ENCODE measurements around the gene ACSM4. TPM values are rescaled to one million over a fixed set of nuclear protein-coding genes. Genes with fewer than 3 reads are reported as not detected.
A peak's percentile ranks its signal among the peaks of the same experiment; 100 is the strongest.
"Not testable (repeated sequence)": the region's sequence is repeated elsewhere in the genome, so short reads cannot be mapped to it uniquely, and the experiment has no call there.

Gene ACSM4
- polyA plus RNA-seq, 2 of the 4 experiments (the other 2 are of a cell fraction), result not detected

DNA sequence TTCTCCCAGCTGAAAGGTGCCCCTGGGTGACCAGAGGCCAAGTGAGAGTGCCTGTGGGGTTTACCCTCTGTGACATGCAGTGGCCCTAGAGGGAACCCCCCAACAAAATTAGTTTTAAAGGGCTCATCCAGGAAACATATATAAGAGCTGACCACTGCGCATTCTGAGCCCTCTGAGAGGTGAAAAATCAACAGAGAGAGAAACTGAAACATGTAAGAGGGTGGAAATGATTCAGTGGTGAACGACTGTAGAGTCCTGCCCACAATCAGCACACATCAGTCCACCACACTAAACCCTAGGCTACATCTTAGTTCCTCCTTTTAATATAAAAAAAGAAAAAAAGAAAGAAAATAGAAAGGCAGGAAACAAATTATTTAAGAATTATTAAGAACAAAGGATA, 21.0 kb upstream of the ACSM4 start:
- TF ChIP-seq, protein P1, sequence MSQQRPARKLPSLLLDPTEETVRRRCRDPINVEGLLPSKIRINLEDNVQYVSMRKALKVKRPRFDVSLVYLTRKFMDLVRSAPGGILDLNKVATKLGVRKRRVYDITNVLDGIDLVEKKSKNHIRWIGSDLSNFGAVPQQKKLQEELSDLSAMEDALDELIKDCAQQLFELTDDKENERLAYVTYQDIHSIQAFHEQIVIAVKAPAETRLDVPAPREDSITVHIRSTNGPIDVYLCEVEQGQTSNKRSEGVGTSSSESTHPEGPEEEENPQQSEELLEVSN (IDR thresholded peaks at IDR 0.05; ENCODE audit: borderline replicate concordance, low read depth), result no peak
- TF ChIP-seq MAFK (IDR thresholded peaks at IDR 0.05; ENCODE audit: partially characterized antibody), result no peak
- TF ChIP-seq, protein P2, sequence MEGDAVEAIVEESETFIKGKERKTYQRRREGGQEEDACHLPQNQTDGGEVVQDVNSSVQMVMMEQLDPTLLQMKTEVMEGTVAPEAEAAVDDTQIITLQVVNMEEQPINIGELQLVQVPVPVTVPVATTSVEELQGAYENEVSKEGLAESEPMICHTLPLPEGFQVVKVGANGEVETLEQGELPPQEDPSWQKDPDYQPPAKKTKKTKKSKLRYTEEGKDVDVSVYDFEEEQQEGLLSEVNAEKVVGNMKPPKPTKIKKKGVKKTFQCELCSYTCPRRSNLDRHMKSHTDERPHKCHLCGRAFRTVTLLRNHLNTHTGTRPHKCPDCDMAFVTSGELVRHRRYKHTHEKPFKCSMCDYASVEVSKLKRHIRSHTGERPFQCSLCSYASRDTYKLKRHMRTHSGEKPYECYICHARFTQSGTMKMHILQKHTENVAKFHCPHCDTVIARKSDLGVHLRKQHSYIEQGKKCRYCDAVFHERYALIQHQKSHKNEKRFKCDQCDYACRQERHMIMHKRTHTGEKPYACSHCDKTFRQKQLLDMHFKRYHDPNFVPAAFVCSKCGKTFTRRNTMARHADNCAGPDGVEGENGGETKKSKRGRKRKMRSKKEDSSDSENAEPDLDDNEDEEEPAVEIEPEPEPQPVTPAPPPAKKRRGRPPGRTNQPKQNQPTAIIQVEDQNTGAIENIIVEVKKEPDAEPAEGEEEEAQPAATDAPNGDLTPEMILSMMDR (IDR thresholded peaks at IDR 0.05), result no peak
- no peak for ATAC-seq
- POLR2A ChIA-PET, result no interaction called here

DNA sequence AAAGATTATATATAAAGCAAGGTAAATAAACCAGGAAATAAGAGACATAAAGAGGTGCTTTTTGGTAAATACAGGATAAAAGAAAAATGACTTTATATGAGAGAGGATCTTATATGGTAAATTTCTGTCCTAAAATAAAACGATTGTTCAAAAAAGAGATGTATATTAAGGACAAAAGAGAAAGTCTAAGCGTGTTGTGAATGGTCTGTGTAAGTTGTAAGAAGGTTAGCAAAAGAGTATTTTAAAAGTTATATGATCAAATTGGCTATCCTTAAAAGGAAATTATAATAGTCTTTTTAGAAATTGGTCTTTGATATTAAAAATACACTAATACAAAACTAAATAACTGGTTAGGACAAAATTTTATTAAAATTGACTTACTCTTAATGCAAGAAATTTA, 14.1 kb upstream of the ACSM4 start:
- ChIA-PET POLR2A (no interaction called here), CTCF (interaction anchor here (0.6 kb wide), 1 partner anchor 17 kb away, joined by 3 read pairs; no protein-coding TSS in a partner anchor)
- Histone ChIP-seq H3K9me3 (peaks cover 12% of the 10 kb centered on the region; the same call in 2 of the 3 replicates), H3K27ac (no peak overlapping the region), H3K4me2 (no peak overlapping the region), H3K4me3 (no peak overlapping the region), H3K4me1 (no peaks in the 10 kb centered on the region)
- peak; percentile 80 for TF ChIP-seq ZFP36 (IDR thresholded peaks at IDR 0.05; ENCODE audit: borderline replicate concordance, partially characterized antibody)
- no peak for TF ChIP-seq NFE2L2 (conservative IDR thresholded peaks at IDR 0.05; ENCODE audit: low read length)
- WGBS (ENCODE audit: missing lambda C conversion rate), result 1% methylated on average over 2 of the region's 2 CpGs
- ATAC-seq, result no peak
- peak in 1 of 2 experiments; percentile 16 for DNase-seq (ENCODE audit: low read depth in 1 of 2, low spot score in 1 of 2)
- FAIRE-seq, result no peak

More for the DNA sequence above, 21.0 kb upstream of the ACSM4 start:
- DNase-seq (ENCODE audit: low read depth in 1 of 2, low spot score in 1 of 2) (no peak), FAIRE-seq (no peak)
- CTCF ChIA-PET, result interaction anchor here (1.2 kb wide), 1 partner anchor 14 kb away, joined by 3 read pairs; no protein-coding TSS in a partner anchor
- no peak overlapping the region for H3K27ac ChIP-seq
- H3K4me1 ChIP-seq, result no peaks in the 10 kb centered on the region
- H3K9me3 ChIP-seq, result no peaks in the 10 kb centered on the region
- H3K4me2 ChIP-seq, result no peak overlapping the region
- no peak overlapping the region for H3K4me3 ChIP-seq
- WGBS (ENCODE audit: missing lambda C conversion rate), result 4% methylated on average over 2 of the region's 2 CpGs

DNA sequence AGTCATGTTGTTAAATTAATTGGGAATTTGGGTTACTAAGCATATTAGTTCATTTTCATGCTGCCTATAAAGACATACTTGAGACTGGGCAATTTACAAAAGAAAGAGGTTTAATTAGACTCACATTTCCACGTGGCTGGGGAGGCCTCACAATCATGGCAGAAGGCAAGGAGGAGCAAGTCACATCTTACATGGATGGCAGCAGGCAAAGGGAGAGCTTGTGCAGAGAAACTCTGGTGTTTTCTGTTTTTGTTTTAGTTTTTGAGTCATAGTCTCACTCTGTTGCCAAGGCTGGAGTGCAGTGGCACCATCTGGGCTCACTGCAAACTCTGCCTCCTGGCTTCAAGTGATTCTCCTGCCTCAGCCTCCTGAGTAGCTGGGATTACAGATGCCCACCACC, 13.3 kb upstream of the ACSM4 start:
- WGBS (ENCODE audit: missing lambda C conversion rate), result 3% methylated on average over 1 of the region's 1 CpG
- POLR2A ChIA-PET; CTCF ChIA-PET; H3K4me2 ChIP-seq; H3K27ac ChIP-seq; H3K4me3 ChIP-seq; DNase-seq (ENCODE audit: low read depth in 1 of 2, low spot score in 1 of 2); FAIRE-seq; ATAC-seq; H3K4me1 ChIP-seq: not testable (repeated sequence)
- H3K9me3 ChIP-seq, result peaks cover 12% of the 10 kb centered on the region; the same call in 2 of the 3 replicates

DNA sequence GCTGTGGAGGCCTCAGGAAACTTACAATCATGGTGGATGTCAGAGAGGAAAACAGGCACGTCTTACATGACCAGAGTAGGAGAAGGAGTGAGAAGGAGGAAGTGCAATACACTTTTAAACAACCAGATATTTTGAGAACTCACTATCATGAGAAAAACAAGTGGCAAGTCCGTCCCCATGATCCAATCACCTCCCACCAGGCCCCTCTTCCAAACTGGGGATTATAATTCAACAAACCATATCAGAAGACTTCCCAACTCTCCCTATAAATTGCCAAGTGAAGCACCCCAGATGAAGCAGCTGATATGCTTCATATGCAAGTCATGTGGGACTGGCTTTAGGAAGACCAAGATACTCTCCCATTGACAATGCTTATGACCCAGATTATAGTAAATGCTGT, 11.6 kb upstream of the ACSM4 start:
- WGBS (ENCODE audit: missing lambda C conversion rate), result 4% methylated on average over 2 of the region's 2 CpGs
- Histone ChIP-seq H3K9me3 (peaks cover 12% of the 10 kb centered on the region; the same call in 2 of the 3 replicates), H3K27ac (no peak overlapping the region), H3K4me2 (no peak overlapping the region), H3K4me1 (no peaks in the 10 kb centered on the region), H3K4me3 (no peak overlapping the region)
- CTCF ChIA-PET, result no interaction called here
- ATAC-seq (no peak), FAIRE-seq (no peak), DNase-seq (ENCODE audit: low read depth in 1 of 2, low spot score in 1 of 2) (no peak)
- no peak for TF ChIP-seq CBX8 (IDR thresholded peaks at IDR 0.05)
- no peak for TF ChIP-seq SREBF2 (IDR thresholded peaks at IDR 0.05)
- no peak for TF ChIP-seq CHD2 (IDR thresholded peaks at IDR 0.05; ENCODE audit: low read length, partially characterized antibody)
- TF ChIP-seq MAFK (IDR thresholded peaks at IDR 0.05; ENCODE audit: partially characterized antibody), result no peak
- TF ChIP-seq SMC3 (IDR thresholded peaks at IDR 0.05), result no peak
- no peak for TF ChIP-seq NPAS2 (CRISPR knock-in tag; IDR thresholded peaks at IDR 0.05; ENCODE audit: borderline replicate concordance)
- no peak for TF ChIP-seq JUN (IDR thresholded peaks at IDR 0.05)
- no peak for TF ChIP-seq CEBPB (IDR thresholded peaks at IDR 0.05)
- no peak for TF ChIP-seq ESRRA (IDR thresholded peaks at IDR 0.05; ENCODE audit: borderline replicate concordance, low read length)
- POLR2A ChIA-PET, result no interaction called here

DNA sequence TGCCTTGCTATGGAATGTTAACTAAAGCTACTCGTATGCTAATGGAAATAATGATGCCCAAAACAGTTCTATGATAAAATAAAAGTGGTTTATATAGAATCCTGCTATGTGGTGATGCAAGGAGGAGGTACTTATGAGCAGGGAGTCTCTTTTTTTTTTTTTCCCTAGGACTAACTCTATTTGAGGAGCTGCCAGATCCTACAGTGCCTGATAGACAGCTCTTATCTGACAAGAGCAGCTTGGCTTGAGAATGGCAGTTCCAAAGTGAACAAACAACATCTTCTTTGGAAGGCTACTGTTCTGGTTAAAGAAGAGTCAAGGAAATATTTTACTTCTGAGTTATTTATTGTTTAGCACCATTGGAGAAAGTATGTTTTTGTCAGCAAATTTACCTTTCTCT, 10.2 kb upstream of the ACSM4 start:
- no peaks in the 10 kb centered on the region for H3K4me1 ChIP-seq
- peaks cover 8% of the 10 kb centered on the region; the same call in 2 of the 3 replicates for H3K9me3 ChIP-seq
- H3K27ac ChIP-seq, result no peak overlapping the region
- FAIRE-seq (no peak), ATAC-seq (no peak), DNase-seq (ENCODE audit: low read depth in 1 of 2, low spot score in 1 of 2) (no peak)
- no peak overlapping the region for H3K4me2 ChIP-seq
- POLR2A ChIA-PET, result no interaction called here
- no peak overlapping the region for H3K4me3 ChIP-seq
- CTCF ChIA-PET, result no interaction called here
- TF ChIP-seq FOSB (CRISPR knock-in tag; IDR thresholded peaks at IDR 0.05), result no peak
- no peak for TF ChIP-seq ZNF302 (CRISPR knock-in tag; IDR thresholded peaks at IDR 0.05)
- no peak for TF ChIP-seq HEYL (CRISPR knock-in tag; IDR thresholded peaks at IDR 0.05)
- TF ChIP-seq, protein P3, sequence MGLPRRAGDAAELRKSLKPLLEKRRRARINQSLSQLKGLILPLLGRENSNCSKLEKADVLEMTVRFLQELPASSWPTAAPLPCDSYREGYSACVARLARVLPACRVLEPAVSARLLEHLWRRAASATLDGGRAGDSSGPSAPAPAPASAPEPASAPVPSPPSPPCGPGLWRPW (IDR thresholded peaks at IDR 0.05), result no peak
- no peak for TF ChIP-seq HDAC2 (IDR thresholded peaks at IDR 0.05)
- TF ChIP-seq, protein P4, sequence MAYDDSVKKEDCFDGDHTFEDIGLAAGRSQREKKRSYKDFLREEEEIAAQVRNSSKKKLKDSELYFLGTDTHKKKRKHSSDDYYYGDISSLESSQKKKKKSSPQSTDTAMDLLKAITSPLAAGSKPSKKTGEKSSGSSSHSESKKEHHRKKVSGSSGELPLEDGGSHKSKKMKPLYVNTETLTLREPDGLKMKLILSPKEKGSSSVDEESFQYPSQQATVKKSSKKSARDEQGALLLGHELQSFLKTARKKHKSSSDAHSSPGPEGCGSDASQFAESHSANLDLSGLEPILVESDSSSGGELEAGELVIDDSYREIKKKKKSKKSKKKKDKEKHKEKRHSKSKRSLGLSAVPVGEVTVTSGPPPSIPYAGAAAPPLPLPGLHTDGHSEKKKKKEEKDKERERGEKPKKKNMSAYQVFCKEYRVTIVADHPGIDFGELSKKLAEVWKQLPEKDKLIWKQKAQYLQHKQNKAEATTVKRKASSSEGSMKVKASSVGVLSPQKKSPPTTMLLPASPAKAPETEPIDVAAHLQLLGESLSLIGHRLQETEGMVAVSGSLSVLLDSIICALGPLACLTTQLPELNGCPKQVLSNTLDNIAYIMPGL (CRISPR knock-in tag; IDR thresholded peaks at IDR 0.05; ENCODE audit: borderline replicate concordance), result no peak
- TF ChIP-seq ESRRA (IDR thresholded peaks at IDR 0.05; ENCODE audit: borderline replicate concordance, low read length), result no peak
- no peak for TF ChIP-seq EHMT2 (IDR thresholded peaks at IDR 0.05; ENCODE audit: low read depth)
- TF ChIP-seq JUNB (IDR thresholded peaks at IDR 0.05), result no peak
- TF ChIP-seq ZC3H11A (IDR thresholded peaks at IDR 0.05), result no peak
- no peak for TF ChIP-seq HOXB13 (CRISPR knock-in tag; IDR thresholded peaks at IDR 0.05; ENCODE audit: low read depth)
- TF ChIP-seq GATA3 (IDR thresholded peaks at IDR 0.05; ENCODE audit: borderline replicate concordance), result no peak
- TF ChIP-seq, protein P5, sequence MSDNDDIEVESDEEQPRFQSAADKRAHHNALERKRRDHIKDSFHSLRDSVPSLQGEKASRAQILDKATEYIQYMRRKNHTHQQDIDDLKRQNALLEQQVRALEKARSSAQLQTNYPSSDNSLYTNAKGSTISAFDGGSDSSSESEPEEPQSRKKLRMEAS (IDR thresholded peaks at IDR 0.05), result no peak
- WGBS (ENCODE audit: missing lambda C conversion rate), result 0% methylated on average over 1 of the region's 1 CpG

Measured in A549 (cell line).